ENCODE data around the gene EIF4H.

DNA sequence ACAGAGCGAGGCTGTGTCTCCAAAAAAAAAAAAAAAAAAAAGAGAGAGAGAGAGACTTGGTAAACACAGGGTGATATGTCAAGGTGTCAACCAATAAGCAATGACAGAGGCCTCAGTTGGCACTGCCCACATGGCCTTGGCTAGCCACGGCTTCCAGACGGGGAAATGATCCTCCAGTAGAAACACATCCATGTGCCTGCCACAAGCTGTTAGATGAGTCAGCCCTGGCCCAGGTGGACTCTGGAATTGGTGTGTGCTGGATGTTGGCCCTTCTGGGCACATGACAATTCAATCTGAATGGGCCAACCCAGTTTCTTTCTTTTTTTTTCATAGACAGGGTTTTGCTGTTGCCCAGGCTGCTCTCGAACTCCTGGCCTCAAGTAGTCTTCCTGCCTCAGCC, 66.3 kb downstream of the EIF4H start:
- TF ChIP-seq FOXA1 (IDR thresholded peaks at IDR 0.05): no peak
- TF ChIP-seq CTBP1 (IDR thresholded peaks at IDR 0.05; ENCODE audit: borderline replicate concordance): no peak
- no peak for TF ChIP-seq TARDBP (IDR thresholded peaks at IDR 0.05)
- TF ChIP-seq, protein P1, sequence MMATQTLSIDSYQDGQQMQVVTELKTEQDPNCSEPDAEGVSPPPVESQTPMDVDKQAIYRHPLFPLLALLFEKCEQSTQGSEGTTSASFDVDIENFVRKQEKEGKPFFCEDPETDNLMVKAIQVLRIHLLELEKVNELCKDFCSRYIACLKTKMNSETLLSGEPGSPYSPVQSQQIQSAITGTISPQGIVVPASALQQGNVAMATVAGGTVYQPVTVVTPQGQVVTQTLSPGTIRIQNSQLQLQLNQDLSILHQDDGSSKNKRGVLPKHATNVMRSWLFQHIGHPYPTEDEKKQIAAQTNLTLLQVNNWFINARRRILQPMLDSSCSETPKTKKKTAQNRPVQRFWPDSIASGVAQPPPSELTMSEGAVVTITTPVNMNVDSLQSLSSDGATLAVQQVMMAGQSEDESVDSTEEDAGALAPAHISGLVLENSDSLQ (IDR thresholded peaks at IDR 0.05): no peak
- TF ChIP-seq BHLHE40 (IDR thresholded peaks at IDR 0.05; ENCODE audit: borderline replicate concordance): no peak
- no peak for TF ChIP-seq FOXK2 (IDR thresholded peaks at IDR 0.05)
- no peak for TF ChIP-seq FOXM1 (IDR thresholded peaks at IDR 0.05; ENCODE audit: borderline replicate concordance)
- no peak for TF ChIP-seq ELF4 (IDR thresholded peaks at IDR 0.05)
- TF ChIP-seq LEF1 (IDR thresholded peaks at IDR 0.05; ENCODE audit: borderline replicate concordance): no peak
- no peak for TF ChIP-seq HDGF (IDR thresholded peaks at IDR 0.05; ENCODE audit: borderline replicate concordance)
- no peak for TF ChIP-seq ARNT (IDR thresholded peaks at IDR 0.05)
- no peak for TF ChIP-seq SP1 (IDR thresholded peaks at IDR 0.05)
- no peak for TF ChIP-seq SUZ12 (IDR thresholded peaks at IDR 0.05)
- TF ChIP-seq L3MBTL2 (conservative IDR thresholded peaks at IDR 0.05): no peak
